CD4-positive, alpha-beta T cell treated with Interferon alpha-2 for 1 hour (primary cell): Measurements from ENCODE around the gene GALT.

ENCODE experiments used
- DNase-seq, 2 donors: peaks; one replicate each; pipeline ENCODE4 v3.0.0-alpha.2; 2020 to 2022

The GALT gene

DNA sequence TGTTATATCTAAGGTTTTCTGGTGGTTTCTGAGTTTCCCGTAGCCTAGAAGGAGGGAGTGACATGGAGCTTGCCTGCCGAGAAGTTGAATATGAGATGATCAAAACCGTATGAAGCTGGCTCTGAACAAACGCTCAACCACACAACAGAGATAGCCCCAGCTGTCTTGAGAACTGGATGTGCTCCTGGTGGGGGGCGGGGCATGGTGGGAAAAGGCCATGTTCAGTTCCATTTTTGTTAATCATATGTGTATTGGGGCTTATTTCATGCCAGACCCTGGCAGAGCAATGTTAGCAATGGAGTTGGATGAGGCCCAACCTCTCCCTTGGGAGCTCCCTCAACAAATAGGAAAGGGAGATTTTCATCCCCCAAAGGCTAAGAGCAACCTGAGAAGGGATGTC lies 39.8 kb downstream of the GALT start:
- DNase-seq = no peak

DNA sequence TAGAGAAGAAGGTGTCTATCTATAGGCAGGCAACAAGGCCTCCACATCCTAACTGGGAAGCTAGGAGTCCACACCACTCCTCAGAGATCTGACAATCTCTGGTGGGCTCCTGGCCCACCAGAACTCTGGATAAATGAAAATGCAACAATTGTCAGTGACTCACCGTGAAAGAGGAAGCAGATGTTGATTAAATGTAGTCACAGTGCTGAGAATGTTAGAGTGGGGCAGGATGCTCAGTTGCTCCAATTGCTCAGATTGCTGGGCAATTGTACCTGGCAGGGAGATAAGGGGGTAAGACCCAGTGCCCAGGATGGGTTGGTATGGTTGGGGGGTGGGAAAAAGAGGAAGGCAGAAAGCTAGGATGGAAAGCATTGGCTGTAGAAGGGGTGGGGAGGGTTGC lies 40.3 kb downstream of the GALT start:
- no peak for DNase-seq

DNA sequence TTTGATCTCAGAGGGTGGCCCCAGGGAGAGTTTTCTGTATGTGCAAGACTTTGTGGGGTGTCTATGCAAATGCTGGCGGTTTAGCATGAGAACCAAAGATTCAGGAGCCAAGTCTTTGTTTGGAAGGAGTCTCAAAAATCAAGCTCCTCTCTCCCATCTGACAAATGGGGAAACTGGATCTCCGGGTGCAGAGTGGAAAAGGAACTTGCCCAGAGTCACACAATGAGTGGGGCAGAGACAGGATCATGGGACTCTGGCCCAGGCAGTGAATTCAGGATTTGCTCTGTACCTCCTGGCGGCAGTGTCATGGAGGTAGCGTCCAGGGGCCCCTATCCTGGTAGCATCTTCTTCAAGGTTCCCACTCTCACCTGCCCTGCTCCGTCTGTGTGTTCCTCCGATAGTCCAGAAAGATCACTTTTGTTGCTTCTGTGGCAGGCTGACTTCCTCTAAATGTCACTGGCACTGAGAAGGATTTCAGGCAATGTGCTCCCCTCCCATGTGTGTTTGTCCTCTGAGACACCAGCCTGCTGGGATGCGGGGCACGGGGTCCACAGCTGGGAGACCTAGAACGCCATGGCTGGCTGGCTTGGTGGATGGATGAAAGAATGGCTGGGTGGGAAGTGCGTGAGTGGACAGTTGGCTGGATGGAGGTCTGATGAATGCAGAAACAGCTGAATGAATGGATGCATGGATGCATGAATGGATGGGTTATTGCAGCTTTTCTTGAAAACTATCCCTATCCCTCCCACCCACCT lies 41.0 kb downstream of the GALT start:
- DNase-seq = no peak

DNA sequence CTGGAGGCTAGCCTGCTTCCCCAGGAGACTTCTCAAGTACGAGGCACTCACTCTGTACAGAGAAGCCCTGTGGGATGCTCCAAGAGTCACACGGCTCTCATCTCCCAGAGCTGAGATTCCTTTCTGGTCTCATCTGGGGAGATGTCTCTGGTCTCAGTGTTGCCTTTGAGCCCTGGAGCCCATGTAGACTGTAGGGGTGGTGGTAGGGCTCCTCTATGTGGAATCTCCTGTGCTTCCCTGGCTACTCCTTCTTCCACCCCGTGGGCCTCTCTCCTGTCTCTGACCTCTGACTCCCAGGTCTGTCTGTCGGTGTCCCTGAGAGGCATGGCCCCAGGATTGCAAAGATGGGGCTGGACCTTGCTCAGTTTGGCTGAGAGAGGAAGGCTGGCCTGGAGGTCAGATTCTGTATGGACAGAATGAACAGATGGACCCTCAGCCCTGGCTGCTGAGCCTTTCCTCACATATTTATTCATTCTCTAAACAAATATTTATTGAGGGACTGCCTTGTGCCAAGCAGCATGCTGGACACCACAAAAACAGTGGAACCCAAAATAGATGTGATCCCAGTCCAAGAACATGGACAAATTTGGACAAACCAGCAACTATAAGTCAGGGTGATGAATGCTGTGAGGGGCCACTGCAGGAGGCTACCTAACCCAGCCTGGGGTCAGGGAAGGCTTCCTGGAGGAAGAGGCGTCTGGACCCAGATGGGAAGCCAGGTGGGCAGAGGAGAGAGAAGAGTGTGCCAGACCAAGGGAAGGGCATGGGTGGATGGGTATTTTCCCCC lies 42.0 kb downstream of the GALT start:
- DNase-seq = no peak

DNA sequence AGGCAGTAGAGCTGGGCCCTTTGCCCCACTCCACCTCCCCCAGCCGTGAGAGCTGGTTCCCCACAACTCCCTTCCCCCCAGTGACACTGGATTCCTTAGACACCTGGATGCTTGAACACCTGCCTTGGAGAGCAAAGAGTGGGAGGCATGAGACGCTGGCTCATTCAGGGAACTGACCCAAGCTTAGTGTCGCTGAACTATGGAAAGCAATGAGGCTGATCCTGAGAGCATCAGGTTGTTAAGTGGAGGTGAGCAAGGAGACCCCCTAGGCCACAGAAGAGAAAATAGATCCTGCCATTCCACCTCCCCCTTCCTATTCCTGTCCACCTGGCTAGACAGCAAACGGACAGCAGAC lies 42.6 kb downstream of the GALT start:
- DNase-seq = no peak

DNA sequence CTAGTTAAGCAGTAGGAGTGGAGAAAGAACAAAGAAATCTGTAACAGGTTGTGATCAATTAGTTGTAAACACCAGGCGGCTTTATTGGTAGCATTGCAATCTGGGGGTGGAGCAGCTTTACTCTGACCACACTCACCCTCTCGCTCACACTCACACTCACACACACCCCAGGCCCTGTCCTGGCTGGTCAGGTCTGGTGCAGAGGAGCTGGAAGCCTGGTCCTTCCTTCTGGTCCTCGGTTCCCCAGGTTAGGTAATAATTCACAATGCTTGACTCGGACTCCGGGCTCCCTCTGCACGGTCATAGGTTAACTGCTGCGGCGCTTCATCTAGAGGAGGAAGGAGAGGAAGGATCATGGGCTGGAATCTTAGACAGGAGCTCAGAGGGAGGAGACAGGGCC lies 43.0 kb downstream of the GALT start:
- no peak for DNase-seq

DNA sequence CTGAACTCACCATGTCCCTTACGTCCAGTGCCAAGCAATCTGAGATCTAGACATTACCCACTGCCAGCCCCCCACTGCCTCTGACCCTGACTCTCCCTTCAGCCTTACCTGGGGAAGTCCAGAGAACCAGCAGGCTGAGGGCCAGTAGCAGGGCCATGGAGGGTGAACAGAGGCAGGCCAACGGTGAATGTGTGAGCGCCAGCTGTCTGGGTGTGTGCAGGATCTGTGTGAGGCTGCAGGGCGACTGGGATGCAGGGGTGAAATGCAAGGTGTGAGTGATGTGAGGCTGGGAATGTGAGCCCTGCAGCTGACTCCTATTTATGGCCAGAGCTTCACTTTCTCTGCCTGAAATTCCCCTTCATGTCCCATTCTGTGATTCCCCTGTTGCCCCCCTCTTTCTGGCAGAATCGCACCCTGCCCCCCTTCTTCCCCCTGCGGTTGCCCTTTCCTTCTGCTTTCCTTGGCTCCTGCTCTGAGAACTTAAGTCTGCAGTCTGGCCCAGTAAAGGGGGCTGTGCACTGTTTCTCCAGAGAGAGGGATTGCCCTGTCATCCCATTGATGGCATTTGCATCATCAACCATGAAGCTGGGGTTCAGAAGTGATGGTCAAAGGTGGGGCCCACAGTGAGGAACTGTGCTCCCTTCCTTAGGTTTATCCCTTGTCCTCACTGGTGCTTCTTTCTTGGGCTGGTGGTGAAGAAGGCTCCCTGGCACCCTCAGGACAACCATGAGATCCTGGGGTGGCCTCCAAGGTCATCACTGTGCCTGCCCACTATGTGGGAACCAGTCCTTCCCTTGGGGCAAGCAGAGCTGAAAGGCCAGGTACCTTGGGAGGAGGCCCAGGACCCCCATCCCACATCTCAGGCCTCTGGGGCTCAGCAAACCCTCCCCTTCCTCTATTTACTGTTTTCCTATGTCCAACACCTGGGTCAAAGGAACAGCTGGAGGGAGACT lies 44.8 kb downstream of the GALT start, which contains the start of gene CCL19:
Gene CCL19, minus strand, starts transcription at position 294 of the 953 bp plus-strand sequence. Its CDS starts 137 bp downstream, at position 157.
- no peak for DNase-seq

DNA sequence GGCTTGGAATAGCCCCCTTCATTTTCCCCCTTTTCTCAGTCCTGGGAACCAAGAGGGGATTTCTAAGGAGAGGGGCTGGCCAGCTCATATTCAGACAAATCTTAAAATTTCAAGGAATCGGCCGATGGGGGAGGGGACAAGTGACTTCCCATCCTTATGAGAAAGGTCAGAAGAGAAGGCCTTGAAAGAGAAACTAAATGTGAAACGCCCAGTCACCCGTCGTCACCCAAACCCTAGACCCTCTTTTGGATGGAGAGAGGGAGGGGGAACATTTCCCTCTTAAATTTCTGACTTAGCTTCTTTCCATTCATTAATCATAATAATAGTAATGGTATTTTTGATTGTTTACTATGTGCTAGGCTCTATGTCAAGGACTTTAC lies 45.5 kb downstream of the GALT start:
- no peak for DNase-seq

DNA sequence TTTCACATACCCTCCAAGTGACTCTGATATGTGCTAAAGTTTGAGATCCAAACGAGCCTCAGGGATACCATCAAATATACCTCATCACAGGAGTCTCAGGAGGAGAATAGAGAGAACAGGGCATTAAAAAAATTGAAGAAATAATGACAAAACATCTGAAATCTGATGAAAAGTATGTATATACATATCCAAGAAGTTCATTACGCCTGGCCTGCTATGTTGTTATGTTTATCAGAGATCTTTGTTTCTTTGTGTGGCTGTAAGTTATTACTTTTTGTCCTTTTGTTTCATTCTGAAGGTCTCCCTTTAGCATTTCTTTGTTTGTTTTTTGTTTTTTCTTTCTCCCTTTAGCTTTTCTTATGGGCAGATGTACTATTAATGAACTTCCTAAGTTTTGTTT lies 47.1 kb downstream of the GALT start:
- no peak for DNase-seq

DNA sequence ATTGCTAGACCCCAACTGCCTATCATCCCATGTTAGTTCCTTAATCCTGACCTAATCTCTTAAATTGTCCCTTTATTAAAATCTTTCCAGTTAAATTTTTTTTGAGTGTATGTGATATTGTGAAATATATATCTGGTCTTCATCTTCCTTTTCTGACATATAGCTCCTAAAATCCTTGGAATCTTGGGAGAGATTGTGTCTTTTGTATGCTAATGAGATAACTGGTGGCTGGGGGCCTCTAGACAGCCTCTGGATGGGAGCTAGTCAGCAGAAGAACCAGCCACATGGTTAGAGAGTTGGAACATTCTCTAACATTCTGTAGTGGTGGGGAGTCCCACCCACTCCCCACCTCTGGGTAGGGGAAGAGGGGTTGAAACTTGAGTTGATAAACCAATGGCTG lies 48.3 kb downstream of the GALT start:
- no peak for DNase-seq
